HFFc6 (cell line): ENCODE results near the gene FRYL. TPM values are rescaled to one million over a fixed set of nuclear protein-coding genes. Genes with fewer than 3 reads are reported as not detected.

Source experiments
- DNase-seq: peaks from one replicate; pipeline ENCODE4 v3.0.0-alpha.2; 2018
- H3K27ac Mint-ChIP-seq: 2 replicates; pipeline ENCODE4 v1.8.0; 2020; ENCODE audit warnings: mild to moderate bottlenecking, mixed read lengths
- H3K27me3 Mint-ChIP-seq: 2 replicates; pipeline ENCODE4 v1.8.0; 2021; ENCODE audit warnings: mild to moderate bottlenecking, moderate library complexity, mixed read lengths; ENCODE audit not compliant: insufficient read depth
- H3K36me3 Mint-ChIP-seq: 2 replicates; pipeline ENCODE4 v1.8.0; 2021; ENCODE audit warnings: low read depth, mixed read lengths
- H3K4me1 Mint-ChIP-seq: 2 replicates; pipeline ENCODE4 v1.8.0; 2020; ENCODE audit warnings: low read depth, mixed read lengths
- H3K4me3 Mint-ChIP-seq: 2 replicates; pipeline ENCODE4 v1.8.0; 2020; ENCODE audit warnings: mild to moderate bottlenecking, moderate library complexity, mixed read lengths
- H3K9me3 Mint-ChIP-seq: 2 replicates; pipeline ENCODE4 v1.8.0; 2020; ENCODE audit warnings: mild to moderate bottlenecking, mixed read lengths
- total RNA-seq, 6 experiments: library from RNA; stranded (reverse); fragmentation: NEBNext Ultra II Directional; extraction: Animal tissue kit (Norgen Biotek cat#: 25700); gene quantifications; 2 replicates in 1 of 6; 3 replicates in 5 of 6; pipeline ENCODE4 v1.2.3, GENCODE V29; 2021
- TF ChIP-seq, protein P1 (sequence below): fragments of 200-600 bp; sonication (generic); IDR thresholded peaks from 2 replicates; pipeline ENCODE4 v1.5.0; 2021; ENCODE audit warnings: antibody characterized with exemption, mild to moderate bottlenecking

Gene FRYL
- total RNA-seq, 6 experiments from 2014 or later = 29.0 to 32.8 (median 30.4) TPM

DNA sequence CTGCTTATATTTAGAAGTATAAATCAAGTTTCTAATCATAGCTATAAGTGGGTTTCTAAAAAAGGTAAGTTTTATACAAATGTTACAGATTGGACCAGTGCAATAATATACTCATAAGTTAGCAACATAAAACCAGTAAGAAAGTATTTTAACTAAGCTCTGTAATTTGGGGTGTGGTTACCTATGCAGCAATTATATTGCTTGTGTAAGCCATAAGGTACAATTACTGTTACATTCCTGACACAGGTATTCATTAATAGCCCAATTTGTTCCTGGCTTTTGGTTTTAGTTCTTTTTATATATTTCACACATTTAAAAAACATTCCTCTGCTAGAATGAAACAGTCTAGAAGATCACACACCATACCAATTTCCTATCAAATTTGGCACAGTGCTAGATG lies 115.1 kb downstream of the FRYL start:
- Mint-ChIP-seq H3K9me3 (no peaks in the 10 kb centered on the region), H3K4me1 (peaks cover 8% of the 10 kb centered on the region)

DNA sequence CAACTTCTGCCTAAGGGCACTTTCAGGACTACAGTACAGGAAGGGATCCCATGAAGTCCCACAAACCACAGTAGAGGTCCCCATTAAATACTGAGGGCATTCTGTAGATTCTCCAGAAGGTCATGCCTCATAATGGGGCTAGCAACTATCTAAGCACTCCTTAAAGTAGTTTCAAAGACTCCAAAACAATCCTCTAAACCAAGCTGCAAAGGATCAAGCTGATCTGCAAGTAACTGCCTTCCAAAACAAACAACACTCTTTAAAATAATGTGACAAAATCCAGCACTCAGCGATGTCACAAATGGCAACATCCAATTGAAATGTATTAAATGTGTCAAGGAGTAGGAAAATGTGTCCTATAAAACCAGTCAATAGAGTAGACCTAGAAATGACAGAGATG lies 118.7 kb downstream of the FRYL start:
- Mint-ChIP-seq H3K36me3 (no peaks in the 10 kb centered on the region), H3K9me3 (no peaks in the 10 kb centered on the region), H3K27ac (no peak overlapping the region), H3K4me1 (peaks cover 13% of the 10 kb centered on the region), H3K27me3 (peaks cover 2% of the 10 kb centered on the region; the same call in 1 of the 2 replicates), H3K4me3 (no peak overlapping the region)
- no peak for DNase-seq
- TF ChIP-seq, protein P1, sequence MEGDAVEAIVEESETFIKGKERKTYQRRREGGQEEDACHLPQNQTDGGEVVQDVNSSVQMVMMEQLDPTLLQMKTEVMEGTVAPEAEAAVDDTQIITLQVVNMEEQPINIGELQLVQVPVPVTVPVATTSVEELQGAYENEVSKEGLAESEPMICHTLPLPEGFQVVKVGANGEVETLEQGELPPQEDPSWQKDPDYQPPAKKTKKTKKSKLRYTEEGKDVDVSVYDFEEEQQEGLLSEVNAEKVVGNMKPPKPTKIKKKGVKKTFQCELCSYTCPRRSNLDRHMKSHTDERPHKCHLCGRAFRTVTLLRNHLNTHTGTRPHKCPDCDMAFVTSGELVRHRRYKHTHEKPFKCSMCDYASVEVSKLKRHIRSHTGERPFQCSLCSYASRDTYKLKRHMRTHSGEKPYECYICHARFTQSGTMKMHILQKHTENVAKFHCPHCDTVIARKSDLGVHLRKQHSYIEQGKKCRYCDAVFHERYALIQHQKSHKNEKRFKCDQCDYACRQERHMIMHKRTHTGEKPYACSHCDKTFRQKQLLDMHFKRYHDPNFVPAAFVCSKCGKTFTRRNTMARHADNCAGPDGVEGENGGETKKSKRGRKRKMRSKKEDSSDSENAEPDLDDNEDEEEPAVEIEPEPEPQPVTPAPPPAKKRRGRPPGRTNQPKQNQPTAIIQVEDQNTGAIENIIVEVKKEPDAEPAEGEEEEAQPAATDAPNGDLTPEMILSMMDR = no peak

More for the DNA sequence above, 115.1 kb downstream of the FRYL start:
- TF ChIP-seq, protein P1 = no peak
- H3K4me3 Mint-ChIP-seq = no peak overlapping the region
- H3K27ac Mint-ChIP-seq = no peak overlapping the region
- no peaks in the 10 kb centered on the region for H3K27me3 Mint-ChIP-seq
- DNase-seq = no peak
- H3K36me3 Mint-ChIP-seq = no peaks in the 10 kb centered on the region

DNA sequence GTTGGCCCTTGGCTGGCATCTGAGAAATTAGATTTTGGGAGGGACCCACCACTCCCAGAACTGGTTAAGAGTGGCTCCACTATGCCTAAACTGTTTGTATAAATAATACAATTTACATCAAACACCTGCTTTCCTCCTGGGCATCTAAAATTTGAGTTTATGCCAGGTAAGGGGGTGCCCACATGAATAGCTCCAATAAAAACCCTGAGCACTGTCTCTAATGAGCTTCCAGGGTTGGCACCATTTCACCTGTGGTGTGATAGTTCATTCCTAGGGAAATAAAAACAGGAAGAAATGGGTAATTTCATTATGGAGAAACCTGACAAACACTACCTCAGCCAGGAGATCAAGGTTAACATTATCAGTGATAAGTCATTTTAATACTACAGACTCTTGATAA lies 119.7 kb downstream of the FRYL start:
- Mint-ChIP-seq H3K27me3 (peaks cover 2% of the 10 kb centered on the region; the same call in 1 of the 2 replicates), H3K27ac (no peak overlapping the region), H3K4me3 (no peak overlapping the region), H3K4me1 (peaks cover 6% of the 10 kb centered on the region), H3K9me3 (no peaks in the 10 kb centered on the region), H3K36me3 (no peaks in the 10 kb centered on the region)
- TF ChIP-seq, protein P1 = no peak
- DNase-seq = no peak

GRCh38 chr4:48654015-48654664 lies 125.9 kb downstream of the FRYL start:
- DNase-seq = no peak
- H3K9me3 Mint-ChIP-seq = no peaks in the 10 kb centered on the region
- peak overlapping the region; percentile 76 for H3K4me3 Mint-ChIP-seq
- peaks cover 42% of the 10 kb centered on the region for H3K4me1 Mint-ChIP-seq
- peaks cover under 1% of the 10 kb centered on the region; the same call in 1 of the 2 replicates for H3K27me3 Mint-ChIP-seq
- H3K27ac Mint-ChIP-seq = peak overlapping the region; percentile 55
- TF ChIP-seq, protein P1 = no peak
- H3K36me3 Mint-ChIP-seq = no peaks in the 10 kb centered on the region

GRCh38 chr4:48653217-48654014 lies 126.7 kb downstream of the FRYL start:
- H3K27ac Mint-ChIP-seq = peak overlapping the region; percentile 55
- no peaks in the 10 kb centered on the region for H3K9me3 Mint-ChIP-seq
- H3K27me3 Mint-ChIP-seq = no peaks in the 10 kb centered on the region
- DNase-seq = peak; percentile 46
- H3K36me3 Mint-ChIP-seq = no peaks in the 10 kb centered on the region
- H3K4me3 Mint-ChIP-seq = peak overlapping the region; percentile 76
- H3K4me1 Mint-ChIP-seq = peaks cover 42% of the 10 kb centered on the region
- TF ChIP-seq, protein P1 = no peak
